Ishikawa (cell line): ENCODE data around the gene CHCHD6.

Experiments
- CEBPB ChIP-seq: IDR thresholded peaks from 2 replicates; pipeline ENCODE4 v1.6.1; 2012
- CREB1 ChIP-seq: IDR thresholded peaks from 2 replicates; pipeline ENCODE4 v1.6.1; 2012; ENCODE audit warnings: low read depth
- FOXM1 ChIP-seq: IDR thresholded peaks from 2 replicates; pipeline ENCODE4 v1.6.1; 2012; ENCODE audit warnings: low read depth, borderline replicate concordance
- MAX ChIP-seq: IDR thresholded peaks from 2 replicates; pipeline ENCODE4 v1.6.1; 2012
- NFIC ChIP-seq: IDR thresholded peaks from 2 replicates; pipeline ENCODE4 v1.6.1; 2012
- RAD21 ChIP-seq: IDR thresholded peaks from 2 replicates; pipeline ENCODE4 v1.6.1; 2012; ENCODE audit warnings: low read depth

- TF ChIP-seq CREB1 (no peak), FOXM1 (no peak), CEBPB (no peak), MAX (no peak), RAD21 (no peak), NFIC (no peak)
Observed at GRCh38 chr3:126818400-126819095, 114.5 kb downstream of the CHCHD6 start.
